GM12892 (cell line): Measurements from ENCODE around the gene UCK1.

Experiments
- POLR2A ChIP-seq: IDR thresholded peaks from 2 replicates; pipeline ENCODE4 v1.6.1; 2011; ENCODE audit warnings: low read depth, low read length, control low read depth
- POLR2AphosphoS5 ChIP-seq: IDR thresholded peaks from 2 replicates; pipeline ENCODE4 v1.6.1; 2011; ENCODE audit warnings: low read depth, low read length, control low read depth

DNA sequence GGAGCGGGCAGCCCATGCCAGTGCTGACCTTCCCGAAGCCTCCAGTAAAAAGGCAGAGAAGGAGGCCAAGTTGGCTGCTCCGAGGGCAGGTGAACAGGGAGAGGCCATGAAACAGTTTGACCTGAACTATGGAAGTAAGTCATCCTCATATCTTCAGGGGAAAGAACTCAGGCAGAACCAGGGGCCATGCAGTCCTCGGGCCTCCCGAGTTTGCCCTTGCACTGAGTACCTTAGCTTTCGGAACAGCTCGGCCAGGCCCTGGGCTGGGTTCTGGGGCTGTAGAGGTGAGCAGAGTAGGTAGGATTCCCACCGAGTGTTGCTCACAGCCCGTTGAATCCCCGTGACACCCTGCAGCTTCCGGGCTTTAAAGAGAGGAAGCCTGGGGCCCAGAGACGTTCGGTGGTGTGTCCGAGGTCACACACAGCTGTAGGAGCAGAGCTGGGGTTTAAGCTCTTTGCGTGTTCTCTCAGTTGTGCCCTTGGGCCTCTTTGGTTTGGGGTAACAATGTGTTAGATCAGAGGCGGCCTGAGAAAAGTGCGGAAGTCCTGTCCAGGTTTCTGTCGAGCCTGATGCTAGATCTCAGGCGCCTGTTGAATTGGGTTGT, 53.1 kb downstream of the UCK1 start:
- TF ChIP-seq POLR2AphosphoS5 = no peak
- TF ChIP-seq POLR2A = no peak
